Measurements from ENCODE around the gene BTBD19.

BTBD19 gene

DNA sequence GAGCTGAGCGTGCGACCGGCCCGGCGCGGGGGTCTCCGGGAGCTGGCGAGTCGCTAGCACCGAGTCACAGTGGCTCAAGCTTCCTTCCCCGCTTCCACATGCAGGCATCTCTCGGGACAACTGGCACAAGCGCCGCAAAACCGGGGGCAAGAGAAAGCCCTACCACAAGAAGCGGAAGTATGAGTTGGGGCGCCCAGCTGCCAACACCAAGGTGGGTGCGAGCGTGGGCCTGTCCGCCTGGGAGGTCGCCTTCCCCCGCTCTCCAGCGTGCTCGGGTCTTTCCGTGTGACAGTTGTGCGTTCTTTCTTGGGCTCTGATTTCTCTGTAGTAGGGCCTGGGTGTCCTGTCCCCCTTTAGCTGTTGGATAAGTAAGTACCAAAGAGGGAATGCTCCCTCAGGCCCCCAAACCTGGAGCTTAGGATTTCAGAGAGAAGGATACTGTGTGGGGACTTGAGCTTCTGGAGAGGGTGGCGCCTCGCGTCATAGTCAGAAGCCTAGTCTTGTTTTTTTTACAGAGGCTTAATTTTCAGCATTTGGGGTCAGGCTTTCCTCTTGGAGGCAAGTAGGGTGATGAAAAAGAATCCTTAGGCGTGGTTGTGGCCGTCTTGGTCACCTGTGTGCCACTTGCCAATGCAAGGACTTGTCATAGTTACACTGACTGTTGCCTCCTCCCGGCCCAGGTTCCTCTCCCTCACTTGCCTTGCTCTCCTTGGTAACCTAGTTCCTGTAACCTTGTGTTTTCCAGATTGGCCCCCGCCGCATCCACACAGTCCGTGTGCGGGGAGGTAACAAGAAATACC is 32.2 kb upstream of the BTBD19 start:
- H3K27ac ChIP-seq = peak overlapping the region; percentile 91
- TF ChIP-seq, protein P1, sequence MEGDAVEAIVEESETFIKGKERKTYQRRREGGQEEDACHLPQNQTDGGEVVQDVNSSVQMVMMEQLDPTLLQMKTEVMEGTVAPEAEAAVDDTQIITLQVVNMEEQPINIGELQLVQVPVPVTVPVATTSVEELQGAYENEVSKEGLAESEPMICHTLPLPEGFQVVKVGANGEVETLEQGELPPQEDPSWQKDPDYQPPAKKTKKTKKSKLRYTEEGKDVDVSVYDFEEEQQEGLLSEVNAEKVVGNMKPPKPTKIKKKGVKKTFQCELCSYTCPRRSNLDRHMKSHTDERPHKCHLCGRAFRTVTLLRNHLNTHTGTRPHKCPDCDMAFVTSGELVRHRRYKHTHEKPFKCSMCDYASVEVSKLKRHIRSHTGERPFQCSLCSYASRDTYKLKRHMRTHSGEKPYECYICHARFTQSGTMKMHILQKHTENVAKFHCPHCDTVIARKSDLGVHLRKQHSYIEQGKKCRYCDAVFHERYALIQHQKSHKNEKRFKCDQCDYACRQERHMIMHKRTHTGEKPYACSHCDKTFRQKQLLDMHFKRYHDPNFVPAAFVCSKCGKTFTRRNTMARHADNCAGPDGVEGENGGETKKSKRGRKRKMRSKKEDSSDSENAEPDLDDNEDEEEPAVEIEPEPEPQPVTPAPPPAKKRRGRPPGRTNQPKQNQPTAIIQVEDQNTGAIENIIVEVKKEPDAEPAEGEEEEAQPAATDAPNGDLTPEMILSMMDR (IDR thresholded peaks at IDR 0.05) = no peak
- H3K4me1 ChIP-seq (ENCODE audit: control insufficient read depth in 1 of 2, insufficient read depth in 1 of 2, low read depth in 1 of 2, low read length in 1 of 2) = peaks cover 19% of the 10 kb centered on the region in 2 experiments
- H3K27me3 ChIP-seq = no peaks in the 10 kb centered on the region
- H3K36me3 ChIP-seq = peaks cover 36% of the 10 kb centered on the region
- H3K9me3 ChIP-seq = no peaks in the 10 kb centered on the region
- H3K4me3 ChIP-seq (ENCODE audit: low read depth in 1 of 2, low read length in 1 of 2) = peak overlapping the region; percentile 87 to 100

DNA sequence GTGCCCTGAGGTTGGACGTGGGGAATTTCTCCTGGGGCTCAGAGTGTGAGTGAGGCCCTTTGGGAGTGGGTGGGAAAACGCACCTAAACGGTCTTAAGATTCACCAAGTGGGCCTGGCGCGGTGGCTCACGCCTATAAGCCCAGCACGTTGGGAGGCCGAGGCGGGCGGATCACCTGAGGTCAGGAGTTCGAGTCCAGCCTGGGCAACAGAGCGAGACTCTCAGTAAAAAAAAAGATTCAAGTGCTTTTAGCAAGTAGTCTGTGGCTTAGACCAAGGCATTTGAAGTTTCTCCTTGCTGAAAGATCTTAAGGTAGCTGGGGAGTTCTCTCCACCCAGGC is 31.6 kb upstream of the BTBD19 start:
- H3K4me1 ChIP-seq (ENCODE audit: control insufficient read depth in 1 of 2, insufficient read depth in 1 of 2, low read depth in 1 of 2, low read length in 1 of 2) = peaks cover 19% of the 10 kb centered on the region in 2 experiments
- H3K9me3 ChIP-seq = no peaks in the 10 kb centered on the region
- H3K36me3 ChIP-seq = peaks cover 40% of the 10 kb centered on the region
- TF ChIP-seq, protein P1 (IDR thresholded peaks at IDR 0.05) = no peak
- peak overlapping the region; percentile 91 for H3K27ac ChIP-seq
- H3K27me3 ChIP-seq = no peaks in the 10 kb centered on the region
- H3K4me3 ChIP-seq (ENCODE audit: low read depth in 1 of 2, low read length in 1 of 2) = no peak overlapping the region

DNA sequence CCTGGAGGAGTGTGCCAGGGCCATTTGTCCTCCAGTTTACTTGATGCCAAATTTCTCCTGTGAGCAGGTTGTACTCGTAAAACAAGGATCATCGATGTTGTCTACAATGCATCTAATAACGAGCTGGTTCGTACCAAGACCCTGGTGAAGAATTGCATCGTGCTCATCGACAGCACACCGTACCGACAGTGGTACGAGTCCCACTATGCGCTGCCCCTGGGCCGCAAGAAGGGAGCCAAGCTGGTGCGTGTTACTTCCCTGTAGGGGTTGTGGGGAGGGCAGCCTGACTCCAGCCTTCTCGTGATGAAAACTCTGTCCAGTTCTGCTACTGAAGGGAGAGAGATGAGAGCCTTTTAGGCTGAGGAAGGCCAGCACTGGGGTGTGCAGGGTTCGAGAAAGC is 30.8 kb upstream of the BTBD19 start:
- no peak overlapping the region for H3K4me3 ChIP-seq (ENCODE audit: low read depth in 1 of 2, low read length in 1 of 2)

DNA sequence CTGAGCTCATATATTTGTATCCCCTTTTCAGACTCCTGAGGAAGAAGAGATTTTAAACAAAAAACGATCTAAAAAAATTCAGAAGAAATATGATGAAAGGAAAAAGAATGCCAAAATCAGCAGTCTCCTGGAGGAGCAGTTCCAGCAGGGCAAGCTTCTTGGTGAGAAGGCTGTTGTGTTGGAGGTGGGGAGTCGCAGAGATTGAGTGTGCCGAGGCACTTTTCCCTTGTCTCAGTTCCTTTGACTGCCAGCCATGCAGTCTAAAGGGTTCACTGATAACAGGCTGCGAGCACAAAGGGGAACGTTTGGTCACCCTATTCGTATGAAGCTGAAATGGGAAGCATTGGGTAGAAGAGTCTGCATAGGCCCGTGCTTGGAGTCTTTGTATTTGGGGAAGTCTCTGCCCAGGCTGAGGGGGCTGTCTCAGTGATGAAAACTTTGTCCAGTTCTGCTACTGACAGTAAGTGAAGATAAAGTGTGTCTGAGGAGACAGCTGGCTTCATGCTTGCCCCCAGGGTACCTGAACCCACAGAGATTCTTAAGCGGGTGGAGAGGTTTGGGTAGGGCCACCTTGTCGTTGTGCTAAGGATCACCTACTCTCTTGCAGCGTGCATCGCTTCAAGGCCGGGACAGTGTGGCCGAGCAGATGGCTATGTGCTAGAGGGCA is 30.2 kb upstream of the BTBD19 start:
- Histone ChIP-seq H3K4me1 (ENCODE audit: control insufficient read depth in 1 of 2, insufficient read depth in 1 of 2, low read depth in 1 of 2, low read length in 1 of 2) (peaks cover 19% of the 10 kb centered on the region in 2 experiments), H3K27me3 (no peaks in the 10 kb centered on the region), H3K27ac (peak overlapping the region; percentile 10), H3K4me3 (ENCODE audit: low read depth in 1 of 2, low read length in 1 of 2) (no peak overlapping the region), H3K36me3 (peaks cover 40% of the 10 kb centered on the region), H3K9me3 (no peaks in the 10 kb centered on the region)
- TF ChIP-seq, protein P1 (IDR thresholded peaks at IDR 0.05) = no peak

More for the DNA sequence above, 30.8 kb upstream of the BTBD19 start:
- Histone ChIP-seq H3K27ac (peak overlapping the region; percentile 10), H3K9me3 (no peaks in the 10 kb centered on the region), H3K36me3 (peaks cover 40% of the 10 kb centered on the region), H3K27me3 (no peaks in the 10 kb centered on the region), H3K4me1 (ENCODE audit: control insufficient read depth in 1 of 2, insufficient read depth in 1 of 2, low read depth in 1 of 2, low read length in 1 of 2) (peaks cover 19% of the 10 kb centered on the region in 2 experiments)
- TF ChIP-seq, protein P1 (IDR thresholded peaks at IDR 0.05) = no peak

DNA sequence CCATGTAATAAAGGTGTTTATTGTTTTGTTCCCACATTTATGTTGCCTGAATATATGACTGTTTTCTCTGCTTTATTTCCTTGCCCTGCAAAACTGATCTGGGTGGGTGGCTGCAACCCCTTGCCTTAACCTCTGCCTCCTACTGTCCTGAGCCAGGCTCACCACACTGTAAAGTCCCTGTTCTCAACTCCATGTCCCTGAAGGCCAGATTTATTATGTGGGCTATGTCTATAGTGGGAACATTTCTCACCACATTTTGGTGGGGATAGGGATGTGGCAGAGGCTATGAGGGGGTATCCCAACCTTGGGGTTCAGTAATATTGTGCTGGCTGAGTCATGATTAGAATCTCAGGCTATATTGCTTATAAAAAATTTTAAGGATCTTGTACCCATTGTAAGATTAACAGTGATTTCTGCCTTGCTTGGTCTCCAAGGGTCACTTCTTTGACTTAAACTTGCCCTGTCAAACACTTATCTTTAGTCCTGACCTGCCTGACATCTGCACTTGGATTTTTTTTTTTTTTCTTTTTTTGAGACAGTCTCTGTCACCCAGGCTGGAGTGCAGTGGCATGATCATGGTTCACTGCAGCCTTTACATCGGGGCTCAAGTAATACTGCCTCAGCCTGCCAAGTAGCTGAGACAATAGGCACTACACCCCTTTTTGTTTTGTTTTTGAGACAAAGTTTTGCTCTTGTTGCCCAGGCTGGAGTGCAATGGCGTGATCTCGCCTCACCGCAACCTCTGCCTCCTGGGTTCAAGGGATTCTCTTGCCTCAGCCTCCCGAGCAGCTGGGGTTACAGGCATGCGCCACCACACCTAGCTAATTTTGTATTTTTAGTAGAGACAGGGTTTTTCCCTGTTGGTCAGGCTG is 29.4 kb upstream of the BTBD19 start:
- Histone ChIP-seq H3K9me3 (no peaks in the 10 kb centered on the region), H3K4me3 (ENCODE audit: low read depth in 1 of 2, low read length in 1 of 2) (no peak overlapping the region), H3K27me3 (peaks cover 7% of the 10 kb centered on the region), H3K36me3 (peaks cover 40% of the 10 kb centered on the region), H3K27ac (no peak overlapping the region), H3K4me1 (ENCODE audit: control insufficient read depth in 1 of 2, insufficient read depth in 1 of 2, low read depth in 1 of 2, low read length in 1 of 2) (peaks cover 24 to 25% of the 10 kb centered on the region in 2 experiments)
- TF ChIP-seq, protein P1 (IDR thresholded peaks at IDR 0.05) = no peak
